Measurements from ENCODE around the gene RAB11FIP4. TPM values are rescaled to one million over a fixed set of nuclear protein-coding genes. Genes with fewer than 3 reads are reported as not detected.

Gene RAB11FIP4
- total RNA-seq, 2 donors from 2014 or later = 35.6 to 62.2 TPM

GRCh38 chr17:31488982-31489294 lies 97.5 kb downstream of the RAB11FIP4 start:
- peak overlapping the region; percentile 81 for H3K4me3 ChIP-seq (ENCODE audit: low read length)
- Mint-ChIP-seq H3K4me3 (peak overlapping the region; percentile 67), H3K4me1 (peaks cover 37% of the 10 kb centered on the region)

DNA sequence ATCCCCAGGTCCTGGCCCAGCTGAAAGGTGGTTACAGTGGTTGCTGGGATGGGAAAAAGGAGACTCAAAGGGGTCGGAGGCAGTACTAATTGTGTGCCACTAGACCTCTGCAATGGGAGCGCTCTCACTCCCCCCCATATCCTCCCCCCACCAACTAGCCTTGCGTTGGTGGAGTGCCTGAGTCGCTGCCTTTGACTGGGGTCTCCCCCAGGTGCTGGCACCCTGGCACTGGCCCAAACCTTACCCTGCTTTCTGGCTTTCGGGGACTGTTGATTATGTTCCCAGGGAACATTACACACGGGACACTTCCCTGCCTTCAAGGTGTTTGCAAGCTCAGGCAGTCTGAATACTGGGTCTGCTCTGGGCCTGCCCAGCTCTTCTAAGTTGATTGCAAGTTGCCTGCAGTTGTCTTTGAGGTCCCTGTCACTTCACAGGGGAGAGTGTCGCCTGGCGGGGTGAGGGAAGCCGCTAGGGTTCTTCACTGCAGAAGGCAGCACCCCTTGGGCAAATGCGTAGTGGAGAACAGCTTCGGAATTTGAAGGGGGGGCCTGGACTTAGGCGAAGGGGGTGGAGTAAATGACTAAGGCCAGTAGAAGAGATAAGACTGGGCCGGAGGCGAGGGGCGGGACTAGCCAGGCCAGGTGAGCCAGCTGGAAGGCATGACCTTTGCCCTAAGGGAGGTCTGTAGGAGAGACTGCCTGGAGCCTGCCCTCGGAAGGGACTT lies 98.0 kb downstream of the RAB11FIP4 start:
- Histone ChIP-seq H3K4me3 (ENCODE audit: low read length) (peak overlapping the region; percentile 81), H3K27me3 (ENCODE audit: control insufficient read depth, insufficient read depth, low read length, poor library complexity, severe bottlenecking) (peaks cover 12% of the 10 kb centered on the region), H3K9me3 (ENCODE audit: control insufficient read depth, low read length) (no peaks in the 10 kb centered on the region), H3K27ac (ENCODE audit: low read depth, low read length) (no peak overlapping the region), H3K9ac (ENCODE audit: extremely low read depth, low read length, poor library complexity, severe bottlenecking) (no peak overlapping the region), H3K4me1 (ENCODE audit: control insufficient read depth, insufficient read depth, low read length) (peaks cover 7% of the 10 kb centered on the region), H3K36me3 (ENCODE audit: control insufficient read depth, insufficient read depth, low read length) (no peaks in the 10 kb centered on the region)
- peak overlapping the region; percentile 96 for H3K27ac Mint-ChIP-seq
- no peak for TF ChIP-seq CTCF (conservative IDR thresholded peaks at IDR 0.05)
- peaks cover 41% of the 10 kb centered on the region for H3K4me1 Mint-ChIP-seq
- WGBS, 2 experiments (ENCODE audit: insufficient coverage in 1 of 2, insufficient read length in 1 of 2) = 39 to 53% methylated on average over 12 to 16 of the region's 16 CpGs
- no peaks in the 10 kb centered on the region for H3K27me3 Mint-ChIP-seq (ENCODE audit: insufficient read depth)
- no peaks in the 10 kb centered on the region for H3K36me3 Mint-ChIP-seq (ENCODE audit: low read depth)
- H3K9me3 Mint-ChIP-seq = no peaks in the 10 kb centered on the region
- DNase-seq = peak; percentile 95
- peak overlapping the region; percentile 67 for H3K4me3 Mint-ChIP-seq

More at GRCh38 chr17:31488982-31489294, 97.5 kb downstream of the RAB11FIP4 start:
- no peak for TF ChIP-seq CTCF (conservative IDR thresholded peaks at IDR 0.05)
- Histone ChIP-seq H3K4me1 (ENCODE audit: control insufficient read depth, insufficient read depth, low read length) (peaks cover 7% of the 10 kb centered on the region), H3K27ac (ENCODE audit: low read depth, low read length) (no peak overlapping the region), H3K9ac (ENCODE audit: extremely low read depth, low read length, poor library complexity, severe bottlenecking) (peak overlapping the region; percentile 60), H3K9me3 (ENCODE audit: control insufficient read depth, low read length) (no peaks in the 10 kb centered on the region), H3K27me3 (ENCODE audit: control insufficient read depth, insufficient read depth, low read length, poor library complexity, severe bottlenecking) (peaks cover 12% of the 10 kb centered on the region), H3K36me3 (ENCODE audit: control insufficient read depth, insufficient read depth, low read length) (no peaks in the 10 kb centered on the region)
- Mint-ChIP-seq H3K27me3 (ENCODE audit: insufficient read depth) (no peaks in the 10 kb centered on the region), H3K9me3 (no peaks in the 10 kb centered on the region), H3K27ac (peak overlapping the region; percentile 96), H3K36me3 (ENCODE audit: low read depth) (no peaks in the 10 kb centered on the region)
- peak; percentile 80 for DNase-seq
- 28 to 38% methylated on average over 4 of the region's 4 CpGs for WGBS, 2 experiments (ENCODE audit: insufficient coverage in 1 of 2, insufficient read length in 1 of 2)

DNA sequence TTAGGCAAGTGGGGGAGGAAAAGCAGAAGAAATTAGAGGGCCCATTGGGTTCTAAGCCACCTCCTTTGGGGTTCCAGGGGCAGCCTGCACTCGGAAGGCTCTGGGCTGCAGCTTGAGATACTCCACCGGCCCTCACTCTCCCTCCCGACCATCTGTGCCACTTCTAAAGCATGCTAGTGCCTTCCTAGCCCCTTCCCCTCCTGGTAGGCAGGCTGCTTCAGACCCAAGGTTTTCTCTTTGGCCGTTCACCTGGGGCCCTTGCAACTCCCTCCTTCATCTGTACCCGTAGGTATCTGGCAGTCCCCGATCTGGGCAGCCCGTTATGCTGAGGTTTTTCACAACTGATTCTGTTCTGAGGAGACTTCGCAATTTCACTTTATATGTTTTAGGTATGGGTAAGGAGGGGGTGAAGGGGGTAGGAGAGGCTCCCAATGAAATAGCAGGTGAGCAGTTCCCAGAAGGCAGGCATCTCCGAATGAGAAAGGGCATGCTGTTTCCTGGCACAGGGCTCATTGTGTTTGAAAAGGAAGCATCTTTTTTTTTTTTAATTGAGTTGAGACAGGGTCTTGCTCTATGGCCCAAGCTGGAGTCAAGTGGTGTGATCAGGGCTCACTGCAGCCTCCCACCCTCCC lies 98.7 kb downstream of the RAB11FIP4 start:
- peak overlapping the region; percentile 81 for H3K4me3 ChIP-seq (ENCODE audit: low read length)
- no peak overlapping the region for H3K27ac ChIP-seq (ENCODE audit: low read depth, low read length)
- peaks cover 7% of the 10 kb centered on the region for H3K4me1 ChIP-seq (ENCODE audit: control insufficient read depth, insufficient read depth, low read length)
- no peak for DNase-seq
- no peak overlapping the region for H3K9ac ChIP-seq (ENCODE audit: extremely low read depth, low read length, poor library complexity, severe bottlenecking)
- no peaks in the 10 kb centered on the region for H3K36me3 ChIP-seq (ENCODE audit: control insufficient read depth, insufficient read depth, low read length)
- H3K9me3 Mint-ChIP-seq = no peaks in the 10 kb centered on the region
- no peaks in the 10 kb centered on the region for H3K27me3 Mint-ChIP-seq (ENCODE audit: insufficient read depth)
- 65 to 69% methylated on average over 8 to 9 of the region's 9 CpGs for WGBS, 2 experiments (ENCODE audit: insufficient coverage in 1 of 2, insufficient read length in 1 of 2)
- no peaks in the 10 kb centered on the region for H3K9me3 ChIP-seq (ENCODE audit: control insufficient read depth, low read length)
- H3K27ac Mint-ChIP-seq = peak overlapping the region; percentile 96
- H3K4me3 Mint-ChIP-seq = peak overlapping the region; percentile 67
- H3K36me3 Mint-ChIP-seq (ENCODE audit: low read depth) = no peaks in the 10 kb centered on the region
- no peak for TF ChIP-seq CTCF (conservative IDR thresholded peaks at IDR 0.05)
- H3K4me1 Mint-ChIP-seq = peaks cover 41% of the 10 kb centered on the region
- peaks cover 12% of the 10 kb centered on the region for H3K27me3 ChIP-seq (ENCODE audit: control insufficient read depth, insufficient read depth, low read length, poor library complexity, severe bottlenecking)

All from endodermal cell (in vitro differentiated cells).